A549 (cell line): Measurements from ENCODE around the gene SLC12A8. TPM values are rescaled to one million over a fixed set of nuclear protein-coding genes. Genes with fewer than 3 reads are reported as not detected.

Experiments
- ATAC-seq, 2 experiments: fragments of 200-7000 bp in 1 of 2; fragments of >200 bp in 1 of 2; cut with Nextera tagmentation in 1 of 2; cut with Tn5 transposase in 1 of 2; 3 replicates each; pipeline versions ENCODE4 v1.8.0 to v1.9.1; 2018 to 2020; ENCODE audit warnings: mild to moderate bottlenecking in 1 of 2, moderate library complexity in 1 of 2
- CTCF ChIA-PET: fragments of 300-600 bp; sonication (Branson Sonifier 250); formaldehyde crosslinking; extraction: SDS; loops from one replicate; lab custom pipeline; 2021; ENCODE audit warnings: antibody characterized with exemption, inconsistent platforms; lab: Yijun Ruan, JAX
- POLR2A ChIA-PET: fragments of 350-600 bp; formaldehyde crosslinking; extraction: SDS; loops from one replicate; lab custom pipeline; 2021; ENCODE audit warnings: antibody characterized with exemption, inconsistent platforms; lab: Yijun Ruan, JAX
- DNase-seq, 2 experiments: peaks; one replicate each; pipeline versions ENCODE4 v3.0.0 to v3.0.0-alpha.2; 2011 to 2016; ENCODE audit warnings: low read depth in 1 of 2, low spot score in 1 of 2
- FAIRE-seq: peaks from 2 replicates; lab custom pipeline; 2011; peaks lifted over from hg19 to GRCh38; lab: Jason Lieb, UNC
- H3K27ac ChIP-seq, 2 experiments: fragments of >200 bp; sonication (Bioruptor Twin); formaldehyde crosslinking; 3 replicates each; pipeline ENCODE4 v1.5.1; 2016 to 2017
- H3K4me1 ChIP-seq: fragments of >200 bp; sonication (Bioruptor Twin); formaldehyde crosslinking; 3 replicates; pipeline ENCODE4 v1.6.1; 2016
- H3K4me2 ChIP-seq: fragments of >200 bp; sonication (Bioruptor Twin); formaldehyde crosslinking; 3 replicates; pipeline ENCODE4 v1.6.1; 2016
- H3K4me3 ChIP-seq: fragments of >200 bp; sonication (Bioruptor Twin); formaldehyde crosslinking; 3 replicates; pipeline ENCODE4 v1.5.1; 2016
- H3K9me3 ChIP-seq: fragments of >200 bp; sonication (Bioruptor Twin); formaldehyde crosslinking; 3 replicates; pipeline ENCODE4 v1.6.1; 2016
- ATOH8 ChIP-seq: fragments of 250-450 bp; sonication (Bioruptor Pico); IDR thresholded peaks from 2 replicates; pipeline ENCODE4 v1.5.0; 2020; ENCODE audit warnings: low read depth, mild to moderate bottlenecking, moderate library complexity
- BCL3 ChIP-seq: fragments of >200 bp; sonication (Bioruptor Twin); formaldehyde crosslinking; IDR thresholded peaks from 3 replicates; pipeline ENCODE4 v1.6.1; 2016
- CEBPB ChIP-seq, 2 experiments: fragments of >200 bp in 1 of 2; sonication (Bioruptor Twin) in 1 of 2; formaldehyde crosslinking in 1 of 2; IDR thresholded peaks; 2 replicates each; pipeline ENCODE4 v1.6.1; 2012 to 2016
- CHD2 ChIP-seq: fragments of 150-350 bp; IDR thresholded peaks from 2 replicates; pipeline ENCODE4 v1.6.1; 2014; ENCODE audit warnings: low read length; ENCODE audit not compliant: partially characterized antibody
- CHD4 ChIP-seq: fragments of 200-600 bp; sonication (generic); IDR thresholded peaks from 2 replicates; pipeline ENCODE4 v1.6.1; 2016; ENCODE audit warnings: antibody characterized with exemption, mild to moderate bottlenecking, borderline replicate concordance
- E2F6 ChIP-seq: IDR thresholded peaks from 2 replicates; pipeline ENCODE4 v1.6.1; 2012; ENCODE audit warnings: low read depth, borderline replicate concordance
- EHMT2 ChIP-seq: fragments of 200-600 bp; sonication (generic); IDR thresholded peaks from 2 replicates; pipeline ENCODE4 v1.6.1; 2016; ENCODE audit warnings: antibody characterized with exemption, low read depth, mild to moderate bottlenecking, moderate library complexity
- FOSB ChIP-seq: fragments of 250-450 bp; sonication (Bioruptor Pico); IDR thresholded peaks from 2 replicates; pipeline ENCODE4 v1.5.0; 2020; ENCODE audit warnings: mild to moderate bottlenecking, moderate library complexity
- FOSL2 ChIP-seq, 2 experiments: fragments of 450-650 bp in 1 of 2; fragments of >200 bp in 1 of 2; sonication (Bioruptor Twin) in 1 of 2; formaldehyde crosslinking; IDR thresholded peaks; 2 replicates each; pipeline versions ENCODE4 v1.5.0 to v1.6.1; 2016 to 2020; ENCODE audit warnings: mild to moderate bottlenecking in 1 of 2, moderate library complexity in 1 of 2
- GATA3 ChIP-seq: IDR thresholded peaks from 2 replicates; pipeline ENCODE4 v1.6.1; 2012; ENCODE audit warnings: borderline replicate concordance
- HDAC2 ChIP-seq: fragments of 200-600 bp; sonication (generic); IDR thresholded peaks from 2 replicates; pipeline ENCODE4 v1.6.1; 2016
- HMGXB4 ChIP-seq: fragments of 250-450 bp; sonication (Bioruptor Pico); IDR thresholded peaks from 2 replicates; pipeline ENCODE4 v1.5.0; 2021; ENCODE audit warnings: mild to moderate bottlenecking, moderate library complexity, borderline replicate concordance
- HOXB13 ChIP-seq: fragments of 250-450 bp; sonication (Bioruptor Pico); IDR thresholded peaks from 2 replicates; pipeline ENCODE4 v1.5.0; 2020; ENCODE audit warnings: low read depth, mild to moderate bottlenecking, moderate library complexity
- JUNB ChIP-seq: fragments of >200 bp; sonication (Bioruptor Twin); formaldehyde crosslinking; IDR thresholded peaks from 2 replicates; pipeline ENCODE4 v1.6.1; 2016
- KDM1A ChIP-seq: fragments of 200-600 bp; sonication (generic); IDR thresholded peaks from 2 replicates; pipeline ENCODE4 v1.6.1; 2016; ENCODE audit warnings: low read depth, mild to moderate bottlenecking
- NPAS2 ChIP-seq: fragments of 250-450 bp; sonication (Bioruptor Pico); IDR thresholded peaks from 2 replicates; pipeline ENCODE4 v1.8.0; 2022; ENCODE audit warnings: mild to moderate bottlenecking, moderate library complexity, borderline replicate concordance
- PHF8 ChIP-seq: fragments of 200-600 bp; sonication (generic); IDR thresholded peaks from 2 replicates; pipeline ENCODE4 v1.6.1; 2016; ENCODE audit warnings: low read depth, mild to moderate bottlenecking, antibody characterized with exemption, moderate library complexity, borderline replicate concordance
- POLR2A ChIP-seq: IDR thresholded peaks from 2 replicates; pipeline ENCODE4 v1.6.1; 2012; ENCODE audit warnings: mild to moderate bottlenecking, low read length
- POLR2AphosphoS2 ChIP-seq: conservative IDR thresholded peaks from 2 replicates; pipeline ENCODE4 v1.6.1; 2012; ENCODE audit warnings: low read length, improper control_type of control experiment, inconsistent platforms
- RCOR1 ChIP-seq: fragments of 150-350 bp; IDR thresholded peaks from 2 replicates; pipeline ENCODE4 v1.6.1; 2014; ENCODE audit warnings: antibody characterized with exemption, low read length, low read depth
- RNF2 ChIP-seq: fragments of 200-600 bp; sonication (generic); IDR thresholded peaks from 2 replicates; pipeline ENCODE4 v1.6.1; 2016; ENCODE audit warnings: low read depth, mild to moderate bottlenecking, antibody characterized with exemption, moderate library complexity, borderline replicate concordance
- SMC3 ChIP-seq: fragments of >200 bp; sonication (Bioruptor Twin); formaldehyde crosslinking; IDR thresholded peaks from 3 replicates; pipeline ENCODE4 v1.6.1; 2018; ENCODE audit warnings: inconsistent platforms
- SREBF2 ChIP-seq: fragments of 450-650 bp; IDR thresholded peaks from 2 replicates; pipeline ENCODE4 v1.6.1; 2014; ENCODE audit warnings: mild to moderate bottlenecking, moderate library complexity
- ZSCAN20 ChIP-seq: fragments of 250-450 bp; sonication (Bioruptor Pico); IDR thresholded peaks from 2 replicates; pipeline ENCODE4 v1.8.0; 2022; ENCODE audit warnings: mild to moderate bottlenecking, moderate library complexity
- WGBS: methylation state at CpG from one replicate; pipeline ENCODE4 v1.1.6; 2017; ENCODE audit errors: missing lambda C conversion rate; 5-methylcytosine and 5-hydroxymethylcytosine counted together
- polyA plus RNA-seq, 4 experiments: library from polyadenylated mRNA; depleted of rRNA in 3 of 4; stranded (reverse); fragments of >200 nt; fragmentation: RNase III in 1 of 4; extraction: RNeasy Plus Mini Kit Qiagen cat#74134 plus additional on column Dnase treatment in 1 of 4; gene quantifications; 2 replicates in 3 of 4; 3 replicates in 1 of 4; pipeline ENCODE4 v1.2.3, GENCODE V29; 2011 to 2017
- TF ChIP-seq, protein P1 (sequence below): fragments of >200 bp; sonication (Bioruptor Twin); formaldehyde crosslinking; IDR thresholded peaks from 3 replicates; pipeline ENCODE4 v1.5.1; 2016
- TF ChIP-seq, protein P2 (sequence below): IDR thresholded peaks from 2 replicates; pipeline ENCODE4 v1.6.1; 2012

SLC12A8 gene
- polyA plus RNA-seq, 2 of the 4 experiments (the other 2 are of a cell fraction), result 1.1 to 4.2 TPM

DNA sequence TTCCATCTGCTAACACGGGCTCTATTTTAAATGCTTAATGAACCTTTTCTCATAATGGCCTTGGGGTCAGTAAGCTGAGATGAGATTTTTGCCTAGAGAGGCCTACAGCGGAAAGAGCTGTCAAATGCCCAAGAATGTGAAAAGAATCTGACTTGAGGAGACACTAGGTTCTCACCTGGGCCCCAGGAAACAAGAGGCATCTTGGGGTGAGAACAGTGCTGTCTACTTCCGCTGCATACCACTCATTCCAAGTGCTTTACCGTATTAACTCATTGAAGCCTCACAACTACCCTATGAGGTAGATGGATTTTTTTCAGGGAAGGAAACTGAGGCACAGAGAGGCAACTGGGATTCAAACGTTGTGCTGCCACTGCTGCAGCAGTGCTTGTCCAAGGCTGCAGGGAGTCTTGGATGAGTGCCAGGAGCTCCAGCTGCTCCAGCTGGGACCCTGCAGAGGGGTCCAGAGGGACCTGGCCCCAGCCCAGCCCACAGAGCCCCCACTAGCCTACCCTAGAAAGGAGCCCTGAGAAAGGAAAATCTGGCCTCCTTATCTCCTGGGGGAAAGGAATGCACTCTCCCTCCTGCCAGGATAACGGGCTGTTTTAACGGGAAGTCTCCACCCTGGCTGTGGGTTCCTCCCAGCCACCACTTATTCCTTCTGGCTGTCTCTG, 68.4 kb downstream of the SLC12A8 start:
- H3K4me2 ChIP-seq, result no peak overlapping the region
- no peak for DNase-seq
- WGBS, result 80% methylated on average over 5 of the region's 7 CpGs
- H3K4me1 ChIP-seq, result no peaks in the 10 kb centered on the region
- FAIRE-seq, result no peak
- TF ChIP-seq, protein P1, sequence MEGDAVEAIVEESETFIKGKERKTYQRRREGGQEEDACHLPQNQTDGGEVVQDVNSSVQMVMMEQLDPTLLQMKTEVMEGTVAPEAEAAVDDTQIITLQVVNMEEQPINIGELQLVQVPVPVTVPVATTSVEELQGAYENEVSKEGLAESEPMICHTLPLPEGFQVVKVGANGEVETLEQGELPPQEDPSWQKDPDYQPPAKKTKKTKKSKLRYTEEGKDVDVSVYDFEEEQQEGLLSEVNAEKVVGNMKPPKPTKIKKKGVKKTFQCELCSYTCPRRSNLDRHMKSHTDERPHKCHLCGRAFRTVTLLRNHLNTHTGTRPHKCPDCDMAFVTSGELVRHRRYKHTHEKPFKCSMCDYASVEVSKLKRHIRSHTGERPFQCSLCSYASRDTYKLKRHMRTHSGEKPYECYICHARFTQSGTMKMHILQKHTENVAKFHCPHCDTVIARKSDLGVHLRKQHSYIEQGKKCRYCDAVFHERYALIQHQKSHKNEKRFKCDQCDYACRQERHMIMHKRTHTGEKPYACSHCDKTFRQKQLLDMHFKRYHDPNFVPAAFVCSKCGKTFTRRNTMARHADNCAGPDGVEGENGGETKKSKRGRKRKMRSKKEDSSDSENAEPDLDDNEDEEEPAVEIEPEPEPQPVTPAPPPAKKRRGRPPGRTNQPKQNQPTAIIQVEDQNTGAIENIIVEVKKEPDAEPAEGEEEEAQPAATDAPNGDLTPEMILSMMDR, result no peak
- TF ChIP-seq ZSCAN20 (no peak), RNF2 (no peak), KDM1A (no peak), EHMT2 (no peak), FOSL2 (IDR thresholded peaks at IDR 0.05) (no peak), FOSL2 (CRISPR knock-in tag; IDR thresholded peaks at IDR 0.05) (no peak), JUNB (no peak), FOSB (CRISPR knock-in tag) (no peak), NPAS2 (CRISPR knock-in tag) (no peak), CEBPB (IDR thresholded peaks at IDR 0.05) (no peak), HMGXB4 (no peak), E2F6 (no peak), ATOH8 (CRISPR knock-in tag) (no peak), SMC3 (no peak), RCOR1 (no peak), PHF8 (no peak), POLR2A (no peak), POLR2AphosphoS2 (no peak), CHD2 (no peak)
- TF ChIP-seq, all 56 proteins: peak for 0
- no peaks in the 10 kb centered on the region for H3K9me3 ChIP-seq
- no peak overlapping the region for H3K27ac ChIP-seq
- ChIA-PET POLR2A (no interaction called here), CTCF (interaction anchor here (1.5 kb wide), 1 partner anchor 10 kb away, joined by 4 read pairs; no protein-coding TSS in a partner anchor)
- no peak for ATAC-seq
- no peak overlapping the region for H3K4me3 ChIP-seq

GRCh38 chr3:125143538-125143937, 69.0 kb downstream of the SLC12A8 start:
- WGBS, result 78% methylated on average over 3 of the region's 3 CpGs
- no peaks in the 10 kb centered on the region for H3K4me1 ChIP-seq
- no peak for FAIRE-seq
- no peak overlapping the region for H3K4me2 ChIP-seq
- DNase-seq, result no peak
- H3K27ac ChIP-seq, result no peak overlapping the region
- no peaks in the 10 kb centered on the region for H3K9me3 ChIP-seq
- no peak overlapping the region for H3K4me3 ChIP-seq
- POLR2A ChIA-PET, result no interaction called here
- CTCF ChIA-PET, result interaction anchor here (1.5 kb wide), 1 partner anchor 10 kb away, joined by 4 read pairs; no protein-coding TSS in a partner anchor
- ATAC-seq, result no peak
- TF ChIP-seq HDAC2 (no peak), ZSCAN20 (no peak), HOXB13 (CRISPR knock-in tag) (no peak), BCL3 (no peak), KDM1A (no peak), GATA3 (no peak), ATOH8 (CRISPR knock-in tag) (no peak), SREBF2 (no peak), CHD4 (no peak), CEBPB (IDR thresholded peaks at IDR 0.05) (no peak), JUNB (no peak)
- TF ChIP-seq, protein P2, sequence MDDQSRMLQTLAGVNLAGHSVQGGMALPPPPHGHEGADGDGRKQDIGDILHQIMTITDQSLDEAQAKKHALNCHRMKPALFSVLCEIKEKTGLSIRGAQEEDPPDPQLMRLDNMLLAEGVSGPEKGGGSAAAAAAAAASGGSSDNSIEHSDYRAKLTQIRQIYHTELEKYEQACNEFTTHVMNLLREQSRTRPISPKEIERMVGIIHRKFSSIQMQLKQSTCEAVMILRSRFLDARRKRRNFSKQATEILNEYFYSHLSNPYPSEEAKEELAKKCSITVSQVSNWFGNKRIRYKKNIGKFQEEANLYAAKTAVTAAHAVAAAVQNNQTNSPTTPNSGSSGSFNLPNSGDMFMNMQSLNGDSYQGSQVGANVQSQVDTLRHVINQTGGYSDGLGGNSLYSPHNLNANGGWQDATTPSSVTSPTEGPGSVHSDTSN, result no peak
- TF ChIP-seq, protein P1, result no peak
